Measurements from ENCODE around the gene MAT2A.

- TF ChIP-seq USF1 (IDR thresholded peaks at IDR 0.05; ENCODE audit: borderline replicate concordance, extremely low read length, insufficient read depth, low read depth, low read length) (no peak), GABPA (IDR thresholded peaks at IDR 0.05; ENCODE audit: low read depth) (no peak), POLR2A (IDR thresholded peaks at IDR 0.05; ENCODE audit: low read depth, low read length) (no peak), MTA2 (IDR thresholded peaks at IDR 0.05; ENCODE audit: low read depth) (no peak), CTCF (IDR thresholded peaks at IDR 0.05 in 2 of 3, conservative IDR thresholded peaks at IDR 0.05 in 1 of 3; ENCODE audit: control insufficient read depth in 2 of 3, extremely low read depth in 1 of 3, insufficient read depth in 1 of 3, low read depth in 3 of 3, low read length in 3 of 3) (no peak)
Measured at GRCh38 chr2:85502720-85503119, 36.2 kb upstream of the MAT2A start.
